ENCODE results near the gene AGGF1.
A peak's percentile ranks its signal among the peaks of the same experiment; 100 is the strongest.
"Not testable (repeated sequence)": the region's sequence is repeated elsewhere in the genome, so short reads cannot be mapped to it uniquely, and the experiment has no call there.

AGGF1 gene

DNA sequence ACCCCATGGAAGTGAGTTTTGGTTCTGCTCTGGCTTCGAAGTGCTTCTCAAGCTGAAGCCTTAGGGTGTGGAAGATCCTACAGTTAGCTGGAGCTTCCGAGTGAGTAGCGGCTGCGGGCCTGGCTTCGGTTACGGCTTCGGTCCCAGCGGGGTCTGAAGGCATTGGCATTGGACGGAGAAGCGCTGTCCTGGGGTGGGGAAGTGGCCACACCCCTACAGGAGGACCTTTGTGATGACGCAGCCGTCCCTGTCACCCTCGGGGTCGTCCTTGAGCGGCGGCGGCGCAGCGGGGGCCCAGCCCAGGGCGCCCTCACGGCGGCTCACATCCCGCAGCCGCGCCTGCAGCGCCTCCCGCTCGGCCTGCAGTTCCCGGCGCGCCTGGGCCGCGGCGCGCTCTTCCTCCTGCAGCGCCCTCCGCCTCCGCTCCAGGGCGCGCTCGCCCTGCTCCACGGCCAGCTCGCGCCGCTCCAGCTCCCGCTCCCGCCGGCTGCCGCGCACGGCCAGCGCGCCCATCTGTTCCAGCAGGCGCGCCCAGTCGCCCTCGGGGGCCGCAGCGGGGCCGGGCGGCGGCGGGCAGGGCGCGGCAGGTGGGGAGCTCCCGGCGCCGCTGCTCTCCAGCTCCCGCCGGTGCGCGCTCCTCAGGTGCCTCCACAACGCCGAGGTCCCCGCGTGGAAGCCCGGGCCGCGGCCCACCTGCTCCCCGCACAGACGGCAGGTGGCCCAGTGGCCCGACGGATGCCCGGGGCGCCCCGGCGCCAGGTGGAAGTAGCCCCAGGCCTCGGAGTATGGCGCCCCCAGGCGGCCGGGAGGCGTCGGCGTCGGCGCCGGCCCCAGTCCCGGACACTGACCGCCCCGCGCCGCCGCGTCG is 47.0 kb downstream of the AGGF1 start:
- DNase-seq: peak; percentile 77
- no peak overlapping the region for H3K4ac ChIP-seq (ENCODE audit: low read depth, low read length)
- peak overlapping the region; percentile 72 for H3K4me2 ChIP-seq (ENCODE audit: low read length)
- peak overlapping the region; percentile 85 for H3K56ac ChIP-seq (ENCODE audit: low read length)
- peak overlapping the region; percentile 65 for H3K9ac ChIP-seq (ENCODE audit: low read length)
- no peaks in the 10 kb centered on the region for H3K36me3 ChIP-seq (ENCODE audit: control insufficient read depth, insufficient read depth, low read length)
- H3K79me1 ChIP-seq (ENCODE audit: low read length): no peaks in the 10 kb centered on the region
- H2BK120ac ChIP-seq (ENCODE audit: low read depth, low read length): no peak overlapping the region
- no CpG with 5 or more reads among the region's 105 CpGs for WGBS (ENCODE audit: extremely low coverage, insufficient coverage, low lambda C conversion rate)
- H4K5ac ChIP-seq (ENCODE audit: low read length): no peak overlapping the region
- H3K4me3 ChIP-seq (ENCODE audit: low read length): peak overlapping the region; percentile 31
- no peak overlapping the region for H2AK5ac ChIP-seq (ENCODE audit: low read length)
- H3K27ac ChIP-seq (ENCODE audit: low read depth, low read length): no peak overlapping the region
- H3K23ac ChIP-seq (ENCODE audit: low read length): peak overlapping the region; percentile 86
- H2BK5ac ChIP-seq (ENCODE audit: low read length): no peak overlapping the region
- no peak overlapping the region for H2BK15ac ChIP-seq (replicated peaks; ENCODE audit: low read depth)
- no peak overlapping the region for H3K18ac ChIP-seq (ENCODE audit: low read length)
- no peaks in the 10 kb centered on the region for H3K79me2 ChIP-seq (ENCODE audit: control insufficient read depth, insufficient read depth, low read length)
- H4K8ac ChIP-seq (ENCODE audit: low read depth, low read length): no peak overlapping the region
- H3K27me3 ChIP-seq (ENCODE audit: insufficient read depth, low read length, poor library complexity): no peaks in the 10 kb centered on the region
- H3K4me1 ChIP-seq (ENCODE audit: control insufficient read depth, low read depth, low read length): no peaks in the 10 kb centered on the region

DNA sequence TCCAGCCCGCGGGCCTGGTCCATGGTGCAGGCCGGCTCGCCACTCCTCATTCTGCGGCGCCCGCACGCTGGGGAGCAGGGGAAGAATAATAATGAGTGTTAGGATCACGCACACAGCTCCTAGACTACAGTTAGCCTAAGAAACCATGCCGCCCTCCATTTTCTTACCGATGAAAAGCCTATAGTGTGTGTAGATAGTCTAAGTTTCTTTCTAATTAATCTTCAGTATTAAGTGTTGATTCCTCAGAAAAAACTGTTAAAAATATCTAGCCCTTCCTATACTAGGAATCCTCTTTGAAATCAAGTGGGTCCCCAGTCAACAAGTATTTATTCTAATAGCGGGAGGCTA is 47.6 kb downstream of the AGGF1 start:
- Histone ChIP-seq H3K36me3 (ENCODE audit: control insufficient read depth, insufficient read depth, low read length) (no peaks in the 10 kb centered on the region), H3K79me1 (ENCODE audit: low read length) (no peaks in the 10 kb centered on the region), H3K4ac (ENCODE audit: low read depth, low read length) (no peak overlapping the region), H3K27ac (ENCODE audit: low read depth, low read length) (no peak overlapping the region), H3K23ac (ENCODE audit: low read length) (no peak overlapping the region), H2BK5ac (ENCODE audit: low read length) (no peak overlapping the region), H3K4me2 (ENCODE audit: low read length) (peak overlapping the region; percentile 28), H3K79me2 (ENCODE audit: control insufficient read depth, insufficient read depth, low read length) (no peaks in the 10 kb centered on the region), H4K5ac (ENCODE audit: low read length) (no peak overlapping the region), H3K56ac (ENCODE audit: low read length) (peak overlapping the region; percentile 35), H2AK5ac (ENCODE audit: low read length) (no peak overlapping the region), H2BK120ac (ENCODE audit: low read depth, low read length) (no peak overlapping the region), H4K8ac (ENCODE audit: low read depth, low read length) (no peak overlapping the region), H3K27me3 (ENCODE audit: insufficient read depth, low read length, poor library complexity) (no peaks in the 10 kb centered on the region), H2BK15ac (replicated peaks; ENCODE audit: low read depth) (no peak overlapping the region), H3K4me1 (ENCODE audit: control insufficient read depth, low read depth, low read length) (no peaks in the 10 kb centered on the region), H3K9ac (ENCODE audit: low read length) (peak overlapping the region; percentile 51), H3K4me3 (ENCODE audit: low read length) (no peak overlapping the region), H3K18ac (ENCODE audit: low read length) (no peak overlapping the region)
- no CpG with 5 or more reads among the region's 12 CpGs for WGBS (ENCODE audit: extremely low coverage, insufficient coverage, low lambda C conversion rate)
- no peak for DNase-seq

DNA sequence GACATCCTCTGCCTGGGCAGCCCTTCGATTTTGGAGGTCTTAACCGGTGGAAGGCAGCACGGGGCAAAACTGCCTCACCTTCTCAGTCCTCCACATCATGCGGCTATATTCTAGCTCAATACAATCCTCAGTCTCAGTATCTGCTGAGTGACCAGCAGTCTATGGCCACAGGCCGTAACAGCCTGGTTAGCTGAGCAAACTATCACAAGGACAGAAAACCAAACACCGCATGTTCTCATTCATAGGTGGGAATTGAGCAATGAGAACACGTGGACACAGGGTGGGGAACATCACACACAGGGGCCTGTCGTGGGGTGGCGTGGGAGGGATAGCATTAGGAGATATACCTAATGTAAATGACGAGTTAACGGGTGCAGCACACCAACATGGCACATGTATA is 50.3 kb downstream of the AGGF1 start:
- H3K4me3 ChIP-seq (ENCODE audit: low read length); H3K27me3 ChIP-seq (ENCODE audit: insufficient read depth, low read length, poor library complexity); H2BK15ac ChIP-seq (replicated peaks; ENCODE audit: low read depth); H3K4ac ChIP-seq (ENCODE audit: low read depth, low read length); H3K23ac ChIP-seq (ENCODE audit: low read length); H2BK120ac ChIP-seq (ENCODE audit: low read depth, low read length); H3K4me1 ChIP-seq (ENCODE audit: control insufficient read depth, low read depth, low read length); DNase-seq; H3K36me3 ChIP-seq (ENCODE audit: control insufficient read depth, insufficient read depth, low read length); H3K18ac ChIP-seq (ENCODE audit: low read length); H3K79me1 ChIP-seq (ENCODE audit: low read length); H3K4me2 ChIP-seq (ENCODE audit: low read length); H4K5ac ChIP-seq (ENCODE audit: low read length); H3K9ac ChIP-seq (ENCODE audit: low read length); H3K27ac ChIP-seq (ENCODE audit: low read depth, low read length); H3K79me2 ChIP-seq (ENCODE audit: control insufficient read depth, insufficient read depth, low read length); H4K8ac ChIP-seq (ENCODE audit: low read depth, low read length); H3K56ac ChIP-seq (ENCODE audit: low read length); H2BK5ac ChIP-seq (ENCODE audit: low read length); H2AK5ac ChIP-seq (ENCODE audit: low read length): not testable (repeated sequence)
- no CpG with 5 or more reads among the region's 11 CpGs for WGBS (ENCODE audit: extremely low coverage, insufficient coverage, low lambda C conversion rate)

DNA sequence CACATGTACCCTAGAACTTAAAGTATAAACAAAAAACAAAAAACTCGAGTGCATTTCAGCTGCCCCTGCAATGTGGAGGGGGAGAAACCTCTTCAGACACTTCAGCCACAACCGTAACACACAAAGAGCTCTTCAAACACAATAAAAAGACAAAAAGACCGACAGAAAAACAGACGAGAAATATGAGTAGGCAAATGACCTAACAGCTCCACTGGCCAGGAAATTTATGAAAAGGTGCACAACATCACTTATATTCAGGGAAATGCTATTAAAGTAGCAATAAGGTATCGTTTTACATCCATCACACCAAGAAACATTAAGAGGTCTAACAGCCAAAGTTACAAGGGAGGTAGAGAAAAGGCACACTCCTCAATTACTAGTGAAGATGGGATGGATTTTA is 50.7 kb downstream of the AGGF1 start:
- H4K5ac ChIP-seq (ENCODE audit: low read length): no peak overlapping the region
- H3K9ac ChIP-seq (ENCODE audit: low read length): no peak overlapping the region
- H3K27ac ChIP-seq (ENCODE audit: low read depth, low read length): no peak overlapping the region
- H3K79me2 ChIP-seq (ENCODE audit: control insufficient read depth, insufficient read depth, low read length): no peaks in the 10 kb centered on the region
- H3K36me3 ChIP-seq (ENCODE audit: control insufficient read depth, insufficient read depth, low read length): no peaks in the 10 kb centered on the region
- H3K4me3 ChIP-seq (ENCODE audit: low read length): no peak overlapping the region
- no peak overlapping the region for H3K4ac ChIP-seq (ENCODE audit: low read depth, low read length)
- H3K4me2 ChIP-seq (ENCODE audit: low read length): no peak overlapping the region
- no peak overlapping the region for H2BK120ac ChIP-seq (ENCODE audit: low read depth, low read length)
- no peak overlapping the region for H2AK5ac ChIP-seq (ENCODE audit: low read length)
- H3K27me3 ChIP-seq (ENCODE audit: insufficient read depth, low read length, poor library complexity): no peaks in the 10 kb centered on the region
- no peak overlapping the region for H4K8ac ChIP-seq (ENCODE audit: low read depth, low read length)
- H3K56ac ChIP-seq (ENCODE audit: low read length): no peak overlapping the region
- DNase-seq: no peak
- no peak overlapping the region for H2BK15ac ChIP-seq (replicated peaks; ENCODE audit: low read depth)
- no peak overlapping the region for H2BK5ac ChIP-seq (ENCODE audit: low read length)
- H3K18ac ChIP-seq (ENCODE audit: low read length): no peak overlapping the region
- WGBS (ENCODE audit: extremely low coverage, insufficient coverage, low lambda C conversion rate): no CpG with 5 or more reads among the region's 5 CpGs
- H3K23ac ChIP-seq (ENCODE audit: low read length): no peak overlapping the region
- H3K4me1 ChIP-seq (ENCODE audit: control insufficient read depth, low read depth, low read length): no peaks in the 10 kb centered on the region
- H3K79me1 ChIP-seq (ENCODE audit: low read length): no peaks in the 10 kb centered on the region

DNA sequence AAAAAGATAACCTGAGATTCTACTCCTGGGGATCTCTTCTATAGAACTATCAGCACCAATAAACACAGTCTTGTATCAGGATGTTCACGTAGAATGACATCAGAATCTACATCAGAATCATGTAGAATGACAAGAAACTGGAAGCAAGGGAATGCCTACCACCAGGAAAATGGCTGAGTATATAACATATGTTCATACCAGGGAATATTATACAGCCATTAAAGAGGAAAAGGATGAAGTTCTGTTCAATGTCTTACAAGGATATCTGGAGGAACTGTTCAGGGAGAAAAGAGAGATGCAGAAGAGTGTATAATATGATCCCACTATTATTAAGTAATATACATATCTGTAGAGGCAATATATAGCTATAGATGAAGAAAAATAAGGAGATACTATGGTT is 52.1 kb downstream of the AGGF1 start:
- no peaks in the 10 kb centered on the region for H3K79me1 ChIP-seq (ENCODE audit: low read length)
- H2AK5ac ChIP-seq (ENCODE audit: low read length): no peak overlapping the region
- no peak overlapping the region for H3K4ac ChIP-seq (ENCODE audit: low read depth, low read length)
- no peaks in the 10 kb centered on the region for H3K79me2 ChIP-seq (ENCODE audit: control insufficient read depth, insufficient read depth, low read length)
- no peak overlapping the region for H2BK5ac ChIP-seq (ENCODE audit: low read length)
- no peak overlapping the region for H3K4me2 ChIP-seq (ENCODE audit: low read length)
- H4K8ac ChIP-seq (ENCODE audit: low read depth, low read length): no peak overlapping the region
- DNase-seq: no peak
- H2BK15ac ChIP-seq (replicated peaks; ENCODE audit: low read depth): no peak overlapping the region
- no peak overlapping the region for H2BK120ac ChIP-seq (ENCODE audit: low read depth, low read length)
- no peaks in the 10 kb centered on the region for H3K36me3 ChIP-seq (ENCODE audit: control insufficient read depth, insufficient read depth, low read length)
- H3K56ac ChIP-seq (ENCODE audit: low read length): no peak overlapping the region
- no peak overlapping the region for H3K9ac ChIP-seq (ENCODE audit: low read length)
- H3K27ac ChIP-seq (ENCODE audit: low read depth, low read length): no peak overlapping the region
- no peak overlapping the region for H3K23ac ChIP-seq (ENCODE audit: low read length)
- WGBS (ENCODE audit: extremely low coverage, insufficient coverage, low lambda C conversion rate): no CpG with 5 or more reads among the region's 1 CpG
- no peak overlapping the region for H4K5ac ChIP-seq (ENCODE audit: low read length)
- H3K18ac ChIP-seq (ENCODE audit: low read length): no peak overlapping the region
- no peaks in the 10 kb centered on the region for H3K27me3 ChIP-seq (ENCODE audit: insufficient read depth, low read length, poor library complexity)
- no peak overlapping the region for H3K4me3 ChIP-seq (ENCODE audit: low read length)
- no peaks in the 10 kb centered on the region for H3K4me1 ChIP-seq (ENCODE audit: control insufficient read depth, low read depth, low read length)

DNA sequence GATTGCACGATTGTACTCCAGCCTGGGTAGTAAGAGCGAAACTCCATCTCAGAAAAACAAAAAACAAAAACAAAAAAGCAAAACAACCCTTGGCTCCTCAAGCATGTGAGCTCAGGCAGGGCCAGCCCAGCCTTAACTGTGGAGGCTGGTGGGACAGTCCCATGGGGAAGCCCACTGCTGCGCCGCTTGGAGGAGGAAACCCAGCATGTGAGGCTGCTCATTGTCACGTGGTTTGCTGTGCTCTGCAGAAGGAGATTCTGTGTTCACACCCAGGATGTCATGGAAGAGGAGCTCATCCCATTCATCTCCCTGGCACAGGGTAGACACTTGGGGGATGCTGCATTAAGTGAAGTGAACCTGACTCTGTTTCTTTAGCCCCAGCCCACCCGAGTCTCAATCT is 52.9 kb downstream of the AGGF1 start:
- no peak overlapping the region for H4K8ac ChIP-seq (ENCODE audit: low read depth, low read length)
- no peak overlapping the region for H2BK15ac ChIP-seq (replicated peaks; ENCODE audit: low read depth)
- WGBS (ENCODE audit: extremely low coverage, insufficient coverage, low lambda C conversion rate): no CpG with 5 or more reads among the region's 6 CpGs
- no peaks in the 10 kb centered on the region for H3K36me3 ChIP-seq (ENCODE audit: control insufficient read depth, insufficient read depth, low read length)
- no peak overlapping the region for H3K9ac ChIP-seq (ENCODE audit: low read length)
- no peaks in the 10 kb centered on the region for H3K27me3 ChIP-seq (ENCODE audit: insufficient read depth, low read length, poor library complexity)
- no peak overlapping the region for H3K56ac ChIP-seq (ENCODE audit: low read length)
- no peak overlapping the region for H3K18ac ChIP-seq (ENCODE audit: low read length)
- no peak overlapping the region for H2AK5ac ChIP-seq (ENCODE audit: low read length)
- H3K4me2 ChIP-seq (ENCODE audit: low read length): no peak overlapping the region
- H3K23ac ChIP-seq (ENCODE audit: low read length): no peak overlapping the region
- no peaks in the 10 kb centered on the region for H3K79me2 ChIP-seq (ENCODE audit: control insufficient read depth, insufficient read depth, low read length)
- no peak overlapping the region for H3K4me3 ChIP-seq (ENCODE audit: low read length)
- H3K79me1 ChIP-seq (ENCODE audit: low read length): peaks cover 1% of the 10 kb centered on the region
- H4K5ac ChIP-seq (ENCODE audit: low read length): no peak overlapping the region
- no peak for DNase-seq
- peaks cover 5% of the 10 kb centered on the region for H3K4me1 ChIP-seq (ENCODE audit: control insufficient read depth, low read depth, low read length)
- H3K4ac ChIP-seq (ENCODE audit: low read depth, low read length): no peak overlapping the region
- H2BK5ac ChIP-seq (ENCODE audit: low read length): no peak overlapping the region
- H3K27ac ChIP-seq (ENCODE audit: low read depth, low read length): no peak overlapping the region
- no peak overlapping the region for H2BK120ac ChIP-seq (ENCODE audit: low read depth, low read length)
